Liver (tissue), 9 donors: ENCODE data around the gene RAB6A. TPM values are rescaled to one million over a fixed set of nuclear protein-coding genes. Genes with fewer than 3 reads are reported as not detected.

Experiments used
- DNase-seq: peaks from one replicate; pipeline ENCODE4 v3.0.0-alpha.2; 2017; ENCODE audit warnings: low spot score
- H3K27ac ChIP-seq, 2 donors: one replicate each; pipeline ENCODE4 v1.7.0; 2013; ENCODE audit warnings: inconsistent platforms in 2 of 2, low read length in 2 of 2, control low read depth in 1 of 2, low read depth in 1 of 2, mild to moderate bottlenecking in 1 of 2
- H3K27me3 ChIP-seq, 4 donors: one replicate each; pipeline versions ENCODE4 v1.6.1 to v1.7.0; 2013; ENCODE audit warnings: low read length in 3 of 4, inconsistent platforms in 1 of 4, mild to moderate bottlenecking in 1 of 4, moderate library complexity in 1 of 4; ENCODE audit not compliant: control insufficient read depth in 4 of 4, insufficient read depth in 4 of 4
- H3K36me3 ChIP-seq, 4 donors: one replicate each; pipeline versions ENCODE4 v1.6.1 to v1.7.0; 2013; ENCODE audit warnings: low read length in 3 of 4, mild to moderate bottlenecking in 3 of 4, low read depth in 1 of 4, moderate library complexity in 1 of 4; ENCODE audit not compliant: control insufficient read depth in 4 of 4, insufficient read depth in 3 of 4
- H3K4me1 ChIP-seq, 4 donors: one replicate each; pipeline versions ENCODE4 v1.6.1 to v1.7.0; 2013; ENCODE audit warnings: low read length in 3 of 4, mild to moderate bottlenecking in 3 of 4, moderate library complexity in 1 of 4; ENCODE audit not compliant: control insufficient read depth in 4 of 4, insufficient read depth in 4 of 4
- H3K4me3 ChIP-seq, 3 donors: one replicate each; pipeline versions ENCODE4 v1.6.1 to v1.7.0; 2013; ENCODE audit warnings: low read length in 3 of 3, control low read depth in 1 of 3, low read depth in 1 of 3, mild to moderate bottlenecking in 1 of 3
- H3K9ac ChIP-seq, 2 donors: one replicate each; pipeline ENCODE4 v1.7.0; 2013; ENCODE audit warnings: low read length in 2 of 2, mild to moderate bottlenecking in 2 of 2, moderate library complexity in 2 of 2, control low read depth in 1 of 2, low read depth in 1 of 2
- H3K9me3 ChIP-seq, 4 donors: one replicate each; pipeline versions ENCODE4 v1.6.1 to v1.7.0; 2013; ENCODE audit warnings: low read length in 3 of 4; ENCODE audit not compliant: control insufficient read depth in 4 of 4
- ATF3 ChIP-seq: IDR thresholded peaks from 2 replicates; pipeline ENCODE4 v1.6.1; 2016; ENCODE audit warnings: antibody characterized with exemption
- CTCF ChIP-seq: fragments of 150-350 bp; IDR thresholded peaks from 2 replicates; pipeline ENCODE4 v1.5.1; 2017; ENCODE audit warnings: improper control_type of control experiment, low read depth, low read length; ENCODE audit not compliant: missing input control
- EGR1 ChIP-seq, 2 donors: IDR thresholded peaks; 2 replicates each; pipeline ENCODE4 v1.6.1; 2016 to 2018; ENCODE audit warnings: antibody characterized with exemption in 2 of 2, low read depth in 2 of 2
- FOXA1 ChIP-seq: IDR thresholded peaks from 2 replicates; pipeline ENCODE4 v1.6.1; 2016; ENCODE audit warnings: antibody characterized with exemption
- FOXA2 ChIP-seq: IDR thresholded peaks from 2 replicates; pipeline ENCODE4 v1.6.1; 2016; ENCODE audit warnings: antibody characterized with exemption
- GABPA ChIP-seq, 2 donors: IDR thresholded peaks in 1 of 2; conservative IDR thresholded peaks in 1 of 2; 2 replicates each; pipeline ENCODE4 v1.6.1; 2016; ENCODE audit warnings: antibody characterized with exemption in 2 of 2, mild to moderate bottlenecking in 1 of 2, moderate library complexity in 1 of 2
- HNF4A ChIP-seq, 2 donors: conservative IDR thresholded peaks; 2 replicates each; pipeline ENCODE4 v1.6.1; 2016; ENCODE audit warnings: antibody characterized with exemption in 2 of 2, mild to moderate bottlenecking in 2 of 2
- HNF4G ChIP-seq: IDR thresholded peaks from 2 replicates; pipeline ENCODE4 v1.6.1; 2016; ENCODE audit warnings: antibody characterized with exemption
- JUND ChIP-seq, 2 donors: IDR thresholded peaks; 2 replicates each; pipeline ENCODE4 v1.6.1; 2016; ENCODE audit warnings: antibody characterized with exemption in 2 of 2
- MAX ChIP-seq: IDR thresholded peaks from 2 replicates; pipeline ENCODE4 v1.6.1; 2016; ENCODE audit warnings: antibody characterized with exemption
- NR2F2 ChIP-seq: IDR thresholded peaks from 2 replicates; pipeline ENCODE4 v1.6.1; 2016; ENCODE audit warnings: antibody characterized with exemption
- RAD21 ChIP-seq, 2 donors: IDR thresholded peaks; 2 replicates each; pipeline ENCODE4 v1.6.1; 2016; ENCODE audit warnings: antibody characterized with exemption in 2 of 2, mild to moderate bottlenecking in 2 of 2
- REST ChIP-seq: IDR thresholded peaks from 2 replicates; pipeline ENCODE4 v1.6.1; 2016; ENCODE audit warnings: antibody characterized with exemption, mild to moderate bottlenecking
- RXRA ChIP-seq, 2 donors: IDR thresholded peaks; 2 replicates each; pipeline ENCODE4 v1.6.1; 2017 to 2018; ENCODE audit warnings: antibody characterized with exemption in 2 of 2, mild to moderate bottlenecking in 1 of 2
- SP1 ChIP-seq: IDR thresholded peaks from 2 replicates; pipeline ENCODE4 v1.6.1; 2018; ENCODE audit warnings: antibody characterized with exemption, mild to moderate bottlenecking
- TAF1 ChIP-seq: conservative IDR thresholded peaks from 2 replicates; pipeline ENCODE4 v1.6.1; 2016; ENCODE audit warnings: antibody characterized with exemption, mild to moderate bottlenecking
- YY1 ChIP-seq: IDR thresholded peaks from 2 replicates; pipeline ENCODE4 v1.6.1; 2016; ENCODE audit warnings: antibody characterized with exemption, mild to moderate bottlenecking
- ZBTB33 ChIP-seq: IDR thresholded peaks from 2 replicates; pipeline ENCODE4 v1.6.1; 2016; ENCODE audit warnings: antibody characterized with exemption
- WGBS: extraction: QIAGEN DNeasy Blood & Tissue Kit; methylation state at CpG from one replicate; pipeline ENCODE4 v1.1.7; 2013; 5-methylcytosine and 5-hydroxymethylcytosine counted together
- polyA plus RNA-seq, 2 donors: library from polyadenylated mRNA; stranded (reverse) in 1 of 2; unstranded in 1 of 2; fragments of 200-250 nt in 1 of 2; fragments of >200 nt in 1 of 2; fragmentation: Nextera tagmentation in 1 of 2; extraction: Ambion mirVana in 1 of 2; gene quantifications; one replicate each; pipeline versions ENCODE4 v1.2.1 to v1.2.3, GENCODE V29; 2013 to 2015
- total RNA-seq, 2 donors: library from RNA; depleted of rRNA; stranded (reverse); fragments of >200 nt; gene quantifications; one replicate each; pipeline ENCODE4 v1.2.3, GENCODE V29; 2014
- donor health status: healthy.
- donor health status: healthy.
- donor health status: healthy.
- donor health status: healthy.
- donor health status: healthy.

The RAB6A gene
- total and polyA plus RNA-seq, 4 donors: 36.0 to 165 (median 51.5) TPM

GRCh38 chr11:73655686-73656085 is 105.2 kb downstream of the RAB6A start:
- Histone ChIP-seq H3K27me3 (no peaks in the 10 kb centered on the region), H3K9ac (no peak overlapping the region), H3K9me3 (no peaks in the 10 kb centered on the region), H3K27ac (no peak overlapping the region), H3K36me3 (no peaks in the 10 kb centered on the region), H3K4me1 (peaks cover 0 to 10% (median 4%) of the 10 kb centered on the region in 4 donors), H3K4me3 (no peak overlapping the region)
- no peak for DNase-seq
- TF ChIP-seq SP1 (no peak), RXRA (IDR thresholded peaks at IDR 0.05) (no peak), REST (no peak), JUND (IDR thresholded peaks at IDR 0.05) (no peak), YY1 (no peak), NR2F2 (no peak), FOXA2 (no peak), ATF3 (no peak), HNF4G (no peak), ZBTB33 (no peak), TAF1 (no peak), GABPA (IDR thresholded peaks at IDR 0.05 in 1 of 2, conservative IDR thresholded peaks at IDR 0.05 in 1 of 2) (no peak), RAD21 (IDR thresholded peaks at IDR 0.05) (no peak), MAX (no peak), HNF4A (conservative IDR thresholded peaks at IDR 0.05) (no peak), FOXA1 (no peak)
- WGBS: 97% methylated on average over 8 of the region's 8 CpGs

GRCh38 chr11:73654482-73655021 is 106.3 kb downstream of the RAB6A start:
- Histone ChIP-seq H3K27ac (no peak overlapping the region), H3K9me3 (no peaks in the 10 kb centered on the region), H3K9ac (no peak overlapping the region), H3K4me3 (no peak overlapping the region), H3K36me3 (no peaks in the 10 kb centered on the region), H3K4me1 (peaks cover 0 to 8% (median 2%) of the 10 kb centered on the region in 4 donors), H3K27me3 (no peaks in the 10 kb centered on the region)
- 66% methylated on average over 7 of the region's 7 CpGs for WGBS
- DNase-seq: no peak
- TF ChIP-seq NR2F2: peak; percentile 16
- TF ChIP-seq FOXA2: no peak
- no peak for TF ChIP-seq EGR1 (IDR thresholded peaks at IDR 0.05; ENCODE audit: low read depth in 2 of 2)
- TF ChIP-seq ATF3: no peak
- no peak for TF ChIP-seq CTCF
- TF ChIP-seq SP1: peak; percentile 57
- TF ChIP-seq MAX: no peak
- TF ChIP-seq REST: no peak
- TF ChIP-seq TAF1: no peak
- peak; percentile 71 for TF ChIP-seq HNF4G
- no peak for TF ChIP-seq FOXA1
